ENCODE measurements around the gene CCL13.

DNA sequence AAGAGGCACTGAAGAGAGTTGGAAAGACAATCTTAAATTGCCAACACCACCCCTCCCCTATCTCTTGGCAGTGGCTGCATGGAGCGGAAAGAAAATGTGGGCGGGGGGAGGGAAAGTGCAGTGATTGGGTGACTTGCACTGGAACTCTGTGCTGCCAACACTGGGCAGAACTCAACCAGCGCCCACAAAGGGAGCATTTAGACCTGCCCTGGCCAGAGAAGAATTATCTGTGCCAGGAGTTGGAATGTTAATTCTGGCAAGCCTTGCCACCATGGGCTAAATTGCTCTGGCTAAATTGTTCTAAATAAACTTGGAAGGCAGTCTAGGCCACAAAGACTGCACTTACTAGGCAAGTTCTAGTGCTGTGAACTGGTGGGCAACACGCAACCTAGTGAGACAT, 6.5 kb upstream of the CCL13 start:
- TF ChIP-seq, protein P1, sequence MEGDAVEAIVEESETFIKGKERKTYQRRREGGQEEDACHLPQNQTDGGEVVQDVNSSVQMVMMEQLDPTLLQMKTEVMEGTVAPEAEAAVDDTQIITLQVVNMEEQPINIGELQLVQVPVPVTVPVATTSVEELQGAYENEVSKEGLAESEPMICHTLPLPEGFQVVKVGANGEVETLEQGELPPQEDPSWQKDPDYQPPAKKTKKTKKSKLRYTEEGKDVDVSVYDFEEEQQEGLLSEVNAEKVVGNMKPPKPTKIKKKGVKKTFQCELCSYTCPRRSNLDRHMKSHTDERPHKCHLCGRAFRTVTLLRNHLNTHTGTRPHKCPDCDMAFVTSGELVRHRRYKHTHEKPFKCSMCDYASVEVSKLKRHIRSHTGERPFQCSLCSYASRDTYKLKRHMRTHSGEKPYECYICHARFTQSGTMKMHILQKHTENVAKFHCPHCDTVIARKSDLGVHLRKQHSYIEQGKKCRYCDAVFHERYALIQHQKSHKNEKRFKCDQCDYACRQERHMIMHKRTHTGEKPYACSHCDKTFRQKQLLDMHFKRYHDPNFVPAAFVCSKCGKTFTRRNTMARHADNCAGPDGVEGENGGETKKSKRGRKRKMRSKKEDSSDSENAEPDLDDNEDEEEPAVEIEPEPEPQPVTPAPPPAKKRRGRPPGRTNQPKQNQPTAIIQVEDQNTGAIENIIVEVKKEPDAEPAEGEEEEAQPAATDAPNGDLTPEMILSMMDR (IDR thresholded peaks at IDR 0.05; ENCODE audit: poor library complexity, severe bottlenecking): no peak
- TF ChIP-seq EP300 (conservative IDR thresholded peaks at IDR 0.05; ENCODE audit: poor library complexity, severe bottlenecking) (no peak), TAF1 (IDR thresholded peaks at IDR 0.05; ENCODE audit: low read depth) (no peak), SMC3 (conservative IDR thresholded peaks at IDR 0.05; ENCODE audit: poor library complexity) (no peak), EZH2 (IDR thresholded peaks at IDR 0.05; ENCODE audit: borderline replicate concordance, insufficient read depth, low read length, poor library complexity, severe bottlenecking) (no peak), POLR2AphosphoS5 (IDR thresholded peaks at IDR 0.05) (no peak), MXI1 (conservative IDR thresholded peaks at IDR 0.05; ENCODE audit: poor library complexity, severe bottlenecking) (no peak)

All from neural cell (in vitro differentiated cells).